NCI-H748 treated with DMSO at 0.1 percent for 48 hours (cell line): Measurements from ENCODE around the gene CLVS2.

Experiments
- DNase-seq: peaks from one replicate; lab custom pipeline; 2025; lab: John Stamatoyannopoulos, UW

Gene CLVS2

DNA sequence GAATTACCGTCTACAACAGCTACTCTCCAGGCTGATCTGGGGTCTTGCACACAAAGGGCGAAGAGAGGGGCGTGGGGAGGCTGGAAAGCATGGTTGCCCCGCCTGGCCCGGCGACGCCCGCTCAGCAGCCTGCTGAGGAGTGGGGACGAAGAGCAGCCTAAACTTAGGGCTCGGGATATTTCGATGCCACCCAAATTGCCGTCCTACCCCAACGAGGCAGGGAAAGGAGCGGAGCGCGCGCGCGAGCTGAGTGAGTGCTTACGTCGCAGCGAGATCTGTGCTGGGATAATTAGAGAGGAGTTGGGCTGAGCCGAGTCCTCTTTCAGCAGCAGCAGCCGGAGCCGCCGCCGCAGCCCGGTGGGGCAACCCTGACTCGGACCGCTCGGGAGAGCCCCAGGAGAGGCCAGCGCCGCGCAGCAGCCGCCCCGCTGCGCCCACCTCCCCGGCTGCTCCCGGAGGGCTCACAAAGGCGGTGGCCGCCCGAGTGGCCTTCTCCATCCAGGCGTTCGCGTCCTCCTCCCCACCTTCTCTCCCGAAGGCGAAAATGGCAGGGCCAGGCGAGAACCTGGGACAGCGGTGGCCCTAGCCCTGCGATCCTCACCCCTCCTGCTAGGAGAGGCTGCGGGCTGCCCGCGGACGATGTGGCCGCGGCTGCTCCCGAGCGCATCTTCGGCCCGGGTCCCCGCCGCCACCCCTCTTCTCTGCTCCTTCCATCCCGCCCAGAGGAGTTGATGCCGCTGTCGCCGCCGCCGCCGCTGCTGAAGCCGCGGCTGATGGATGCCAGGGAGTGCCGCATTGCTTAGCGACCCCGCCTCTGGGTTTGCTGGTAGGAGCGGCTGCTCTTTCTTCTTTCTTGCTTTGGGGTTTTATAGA is at the start of gene CLVS2:
TSS of gene CLVS2 (plus strand) at position 315 of the 873 bp plus-strand sequence. CDS start 1,543 bp downstream, outside the sequence.
- peak; percentile 33 for DNase-seq

GRCh38 chr6:122947355-122947754 is 48.7 kb upstream of the CLVS2 start:
- no peak for DNase-seq

GRCh38 chr6:122953766-122954165 is 42.3 kb upstream of the CLVS2 start:
- no peak for DNase-seq

DNA sequence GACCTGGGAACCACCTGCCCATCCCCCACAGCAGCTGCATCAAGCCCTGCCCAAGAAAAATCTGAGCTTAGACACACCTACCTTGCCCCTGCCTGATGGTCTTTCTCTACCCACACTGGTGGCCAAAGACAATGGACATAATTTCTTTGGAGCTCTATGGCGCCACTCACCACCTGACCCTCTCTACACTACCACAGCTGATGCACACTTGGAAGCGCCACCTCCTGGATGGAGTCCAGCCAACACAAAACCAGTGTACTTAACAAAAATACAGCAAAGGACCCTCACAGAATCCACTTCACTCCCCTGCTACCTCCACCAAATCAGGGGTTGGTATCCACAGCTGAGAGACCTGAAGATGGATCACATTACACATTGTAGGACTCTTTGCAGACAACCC is 39.7 kb upstream of the CLVS2 start:
- DNase-seq = no peak

DNA sequence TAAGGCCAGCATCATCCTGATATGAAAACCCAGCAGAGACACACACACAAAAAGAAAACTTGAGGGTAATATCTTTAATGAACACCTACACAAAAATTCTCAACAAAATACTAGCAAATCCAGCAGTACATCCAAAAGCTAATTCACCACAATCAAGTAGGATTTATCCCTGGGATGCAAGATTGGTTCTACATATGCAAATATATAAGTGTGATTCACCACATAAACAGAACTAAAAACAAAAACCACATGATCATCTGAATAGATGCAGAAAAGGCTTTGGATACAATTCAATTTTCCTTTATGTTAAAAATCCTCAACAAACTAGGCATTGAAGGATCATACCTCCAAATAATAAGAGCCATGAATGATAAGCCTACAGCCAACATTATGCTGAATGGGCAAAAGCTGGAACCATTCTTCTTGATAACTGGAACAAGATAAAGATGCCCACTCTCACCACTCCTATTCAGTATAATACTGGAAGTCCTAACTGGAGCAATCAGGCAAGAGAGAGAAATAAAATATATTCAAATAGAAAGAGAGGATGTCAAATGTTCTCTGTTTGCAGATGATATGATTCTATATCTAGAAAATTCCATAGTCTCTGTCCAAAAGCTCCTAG is 33.9 kb upstream of the CLVS2 start:
- DNase-seq = no peak

DNA sequence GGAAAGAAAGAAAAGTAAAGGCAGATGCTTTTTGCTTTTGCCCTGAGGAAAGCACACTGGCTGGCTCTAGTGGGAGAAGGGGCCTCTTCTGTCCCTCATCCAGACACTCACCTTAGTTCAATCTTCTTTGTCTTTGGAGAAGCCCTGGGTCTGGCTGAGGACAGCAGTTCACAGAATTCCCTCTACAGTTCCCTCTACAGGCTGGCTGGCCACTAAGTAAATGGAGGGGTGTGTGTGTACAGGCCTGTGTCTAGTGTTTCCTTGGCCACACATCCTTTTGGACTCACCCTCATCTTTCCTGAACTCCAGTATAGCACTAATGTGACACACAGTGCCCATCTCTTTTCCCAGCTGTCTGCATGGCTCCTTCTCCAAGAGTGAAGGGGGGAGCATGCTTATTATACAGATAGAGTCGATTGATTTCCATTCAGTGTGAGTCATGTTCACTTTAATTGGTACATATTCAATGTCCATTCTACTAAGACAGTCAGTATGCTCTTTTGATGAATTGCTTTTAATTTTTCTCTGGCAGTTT is 26.0 kb upstream of the CLVS2 start:
- no peak for DNase-seq

- no peak for DNase-seq
These were observed 18.9 kb upstream of the CLVS2 start for GRCh38 chr6:122977180-122977579.

GRCh38 chr6:122984393-122984792 is 11.6 kb upstream of the CLVS2 start:
- no peak for DNase-seq

DNA sequence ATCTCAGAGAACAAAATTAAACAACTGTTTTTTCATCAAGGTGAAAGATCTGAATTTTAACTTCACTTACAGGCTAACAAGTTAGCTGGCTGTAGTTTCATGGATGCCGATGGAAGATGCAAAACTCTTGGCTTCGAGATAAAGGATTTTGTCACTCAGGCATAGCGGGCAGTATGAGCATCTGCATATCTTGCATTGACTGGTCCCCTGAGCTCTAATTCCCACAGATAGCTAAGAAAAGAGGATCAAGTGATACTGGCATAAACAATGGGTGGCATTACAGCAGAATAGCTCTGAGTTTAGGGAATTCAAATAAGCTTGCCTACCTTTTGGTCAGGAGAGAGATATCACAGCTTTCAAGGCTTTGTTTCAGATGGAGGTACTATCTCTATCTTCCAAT is 1.8 kb upstream of the CLVS2 start:
- no peak for DNase-seq

DNA sequence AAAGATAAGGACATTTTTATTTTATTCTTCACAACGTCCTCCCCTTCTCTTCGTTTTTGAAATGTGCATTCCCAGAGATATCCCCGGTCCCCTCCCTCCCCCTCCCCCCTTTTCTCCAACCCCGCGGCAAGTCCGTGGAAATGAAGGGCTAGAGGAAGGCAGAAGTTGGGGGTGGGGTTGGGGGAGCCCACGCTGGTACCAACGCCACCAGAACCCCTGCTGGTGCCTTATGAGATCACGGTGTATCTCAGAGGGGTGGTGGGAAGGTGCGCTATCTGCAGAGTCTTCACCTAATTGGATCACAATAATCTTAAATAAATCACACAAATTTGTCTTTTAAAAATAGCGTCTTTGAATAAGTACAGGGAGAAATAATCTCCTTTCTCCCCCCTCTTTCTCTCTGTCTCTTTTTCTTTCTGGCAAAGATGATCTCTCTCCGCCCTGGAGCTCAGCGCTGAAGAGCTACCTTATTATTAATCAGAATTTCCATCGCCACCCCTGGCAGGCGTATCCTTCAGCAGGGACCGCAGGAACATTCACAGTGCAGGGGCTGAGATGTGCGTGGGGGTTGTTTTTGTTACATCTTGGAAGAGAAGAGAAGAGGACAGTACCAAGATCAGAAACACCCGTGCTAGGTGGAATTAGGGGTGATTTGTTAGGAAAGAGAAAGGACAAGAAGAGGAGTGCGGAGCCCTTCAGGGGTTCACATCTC is 915 bp downstream of the CLVS2 start:
- DNase-seq = no peak

GRCh38 chr6:122997541-122998150 is 1.6 kb downstream of the CLVS2 start:
- DNase-seq = no peak

DNA sequence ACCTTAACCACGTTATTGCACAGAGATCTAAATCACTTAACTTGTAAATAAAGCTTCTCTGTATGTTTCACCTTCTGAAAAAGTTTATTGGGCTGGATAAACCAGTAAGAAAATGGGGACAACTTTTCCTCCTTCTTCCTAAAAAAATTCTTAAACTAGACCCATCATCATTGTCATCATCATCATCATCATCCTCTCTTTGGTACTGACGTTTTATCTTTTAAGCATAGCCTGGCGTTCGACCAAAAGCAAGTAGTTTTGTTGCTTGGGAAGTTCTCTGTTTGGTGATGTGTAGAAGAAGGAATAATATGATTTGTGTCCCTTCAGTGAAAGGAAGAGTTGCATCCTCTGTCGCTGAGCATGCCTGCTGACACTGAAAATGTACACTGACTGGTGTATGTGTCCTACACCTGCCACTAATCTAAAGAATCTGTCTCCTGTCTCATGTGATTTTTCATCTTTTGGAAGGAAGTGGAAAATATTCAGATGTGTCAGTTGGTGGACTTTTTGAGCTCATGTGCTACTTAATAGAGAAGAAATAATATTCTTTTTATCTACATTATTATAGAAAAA is 2.5 kb downstream of the CLVS2 start:
- no peak for DNase-seq

DNA sequence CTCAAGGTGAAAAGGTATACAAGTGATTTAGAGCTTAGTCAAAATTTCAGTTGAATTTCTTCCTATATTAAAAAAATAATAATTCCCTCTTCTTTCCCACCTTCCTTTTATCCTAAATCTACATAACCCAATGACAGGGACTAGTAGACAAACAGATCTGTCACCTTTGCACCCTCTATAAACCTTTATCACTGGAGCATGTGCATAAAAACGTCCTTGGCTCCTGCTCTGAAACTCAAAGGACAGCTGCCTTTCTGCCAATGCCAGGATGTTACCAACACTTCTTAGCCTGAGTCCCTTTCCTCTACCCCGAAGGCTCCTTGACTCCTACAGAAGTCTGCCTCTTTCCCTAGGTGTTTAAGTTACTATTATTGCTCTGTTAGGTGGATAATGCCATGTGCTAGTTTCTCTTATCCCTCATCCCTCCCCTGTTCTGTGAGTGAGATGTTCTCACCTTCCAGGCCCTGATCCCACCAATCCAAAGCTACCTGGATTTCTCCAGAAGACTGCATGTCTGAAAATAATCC is 4.3 kb downstream of the CLVS2 start:
- no peak for DNase-seq

DNA sequence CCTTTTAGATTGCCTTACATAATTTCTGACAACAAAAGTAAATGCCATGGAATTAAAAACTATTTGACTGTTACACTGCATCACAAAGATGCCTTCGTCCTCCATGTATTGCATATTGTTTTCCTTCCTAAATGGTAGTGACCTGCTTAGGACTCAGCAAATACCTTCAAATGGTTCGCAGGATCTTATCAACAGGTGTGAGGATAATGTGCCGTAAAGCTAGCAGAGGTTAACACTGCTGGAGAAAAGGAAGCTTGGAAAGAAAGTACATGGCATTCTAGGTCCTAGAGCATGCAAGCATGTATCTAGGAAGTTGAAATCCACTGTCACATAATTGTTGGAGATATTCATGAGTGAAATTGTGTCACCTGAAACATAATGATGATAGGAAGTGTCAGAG is 5.5 kb downstream of the CLVS2 start:
- DNase-seq = no peak

DNA sequence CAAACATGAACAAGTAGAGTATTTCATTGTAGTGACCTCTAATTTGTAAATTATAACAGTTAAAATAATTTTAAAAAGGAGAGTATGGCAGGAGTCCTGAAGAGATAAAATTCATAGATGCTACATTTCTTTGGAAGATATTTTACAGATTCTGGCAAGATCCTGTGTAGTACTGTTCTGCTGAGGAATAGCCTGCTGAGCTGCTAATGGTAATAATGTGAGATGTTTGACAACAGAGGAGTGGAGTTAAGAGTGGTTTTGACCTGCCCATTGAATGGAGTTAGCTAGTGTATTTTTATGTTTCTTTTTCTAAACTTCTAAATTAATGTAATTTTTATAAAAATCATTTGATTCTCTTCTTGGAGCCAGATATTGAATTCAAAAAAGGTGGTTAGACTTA is 11.8 kb downstream of the CLVS2 start:
- DNase-seq = peak; percentile 55

DNA sequence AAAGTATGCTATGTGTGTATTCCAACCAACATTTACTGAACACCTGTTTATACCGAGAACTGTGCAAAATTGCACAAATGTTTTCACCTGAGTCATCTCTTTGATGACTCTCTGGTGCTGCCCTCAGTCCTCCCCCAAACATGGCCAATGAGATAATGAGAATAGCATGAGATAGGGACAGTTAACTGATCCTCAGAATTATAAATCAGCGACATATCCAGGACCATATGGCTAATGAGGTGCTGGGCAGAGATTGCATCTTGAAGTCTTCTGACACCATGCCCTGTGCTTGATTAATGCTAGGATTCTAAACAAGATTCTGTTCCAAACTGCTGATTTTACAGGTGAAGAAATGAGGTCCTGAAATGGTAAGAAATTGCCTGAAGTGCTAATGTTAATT is 13.0 kb downstream of the CLVS2 start:
- no peak for DNase-seq

GRCh38 chr6:123014835-123015234 is 18.8 kb downstream of the CLVS2 start:
- DNase-seq = no peak

GRCh38 chr6:123016431-123017103 is 20.5 kb downstream of the CLVS2 start:
- no peak for DNase-seq

- no peak for DNase-seq
These were observed 21.2 kb downstream of the CLVS2 start for GRCh38 chr6:123017104-123017682.

DNA sequence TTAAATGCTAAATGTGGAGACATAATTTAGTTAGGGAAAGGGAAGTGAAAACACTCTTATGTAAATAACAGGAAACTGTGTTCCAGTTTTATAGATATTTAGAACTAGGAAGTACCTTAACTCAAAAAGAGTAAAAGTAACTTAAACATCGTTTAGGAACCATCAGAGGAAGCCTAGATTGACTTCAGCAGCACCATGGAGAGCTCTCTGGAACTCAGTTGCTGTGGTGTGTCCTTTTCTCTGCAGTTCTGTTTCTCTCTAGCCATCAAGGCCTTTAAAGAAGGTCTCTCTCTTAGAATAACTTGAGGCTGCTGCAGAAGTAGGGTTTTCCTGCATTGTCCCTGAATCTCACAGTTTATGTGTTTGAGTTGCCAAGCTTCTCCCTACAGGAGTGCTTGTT is 26.9 kb downstream of the CLVS2 start:
- DNase-seq = no peak

GRCh38 chr6:123024976-123025375 is 28.9 kb downstream of the CLVS2 start:
- DNase-seq = no peak
